Embryonic facial prominence (tissue), 1 donor: Measurements from ENCODE around the gene CACHD1.

Experiments used
- DNase-seq: peaks from one replicate; pipeline ENCODE4 v3.0.0-alpha.2; 2016; ENCODE audit errors: extremely low spot score

The CACHD1 gene

GRCh38 chr1:64654519-64655341, 184.8 kb downstream of the CACHD1 start:
- no peak for DNase-seq

GRCh38 chr1:64655861-64656260, 185.9 kb downstream of the CACHD1 start:
- no peak for DNase-seq

- no peak for DNase-seq
These were observed 189.7 kb downstream of the CACHD1 start for GRCh38 chr1:64659478-64660138.

- DNase-seq: no peak
These were observed 193.7 kb downstream of the CACHD1 start for GRCh38 chr1:64663668-64664067.

- DNase-seq: no peak
These were observed 194.4 kb downstream of the CACHD1 start for GRCh38 chr1:64664299-64664698.

- no peak for DNase-seq
These were observed 199.3 kb downstream of the CACHD1 start for GRCh38 chr1:64669098-64669675.

- no peak for DNase-seq
These were observed 205.9 kb downstream of the CACHD1 start for GRCh38 chr1:64675718-64676345.

- DNase-seq: no peak
These were observed 206.5 kb downstream of the CACHD1 start for GRCh38 chr1:64676386-64676785.

GRCh38 chr1:64677532-64677931, 207.6 kb downstream of the CACHD1 start:
- no peak for DNase-seq

- no peak for DNase-seq
These were observed 208.4 kb downstream of the CACHD1 start for GRCh38 chr1:64678366-64678765.

GRCh38 chr1:64679177-64679576, 209.2 kb downstream of the CACHD1 start:
- DNase-seq: no peak

GRCh38 chr1:64680599-64680998, 210.7 kb downstream of the CACHD1 start:
- DNase-seq: no peak

- no peak for DNase-seq
These were observed 211.1 kb downstream of the CACHD1 start for GRCh38 chr1:64681043-64681442.

GRCh38 chr1:64683419-64683818, 213.5 kb downstream of the CACHD1 start:
- no peak for DNase-seq

- no peak for DNase-seq
These were observed 215.3 kb downstream of the CACHD1 start for GRCh38 chr1:64685217-64685616.

- DNase-seq: no peak
These were observed 215.9 kb downstream of the CACHD1 start for GRCh38 chr1:64685765-64686341.

GRCh38 chr1:64686828-64687724, 217.1 kb downstream of the CACHD1 start:
- DNase-seq: no peak

- DNase-seq: no peak
These were observed 217.9 kb downstream of the CACHD1 start for GRCh38 chr1:64687725-64688327.

- no peak for DNase-seq
These were observed 221.7 kb downstream of the CACHD1 start for GRCh38 chr1:64691626-64692025.

- DNase-seq: no peak
These were observed 223.0 kb downstream of the CACHD1 start for GRCh38 chr1:64692911-64693310.

- no peak for DNase-seq
These were observed 223.5 kb downstream of the CACHD1 start for GRCh38 chr1:64693406-64693805.
